DND-41 (cell line): ENCODE data around the gene KRT86.
"Not testable (repeated sequence)": the region's sequence is repeated elsewhere in the genome, so short reads cannot be mapped to it uniquely, and the experiment has no call there.

Experiments
- ATAC-seq: fragments of 200-7000 bp; cut with Tn5 transposase; 3 replicates; pipeline ENCODE4 v1.9.1; 2021; ENCODE audit warnings: low read depth; ENCODE audit not compliant: insufficient read depth
- DNase-seq: peaks from one replicate; pipeline ENCODE4 v3.0.0-alpha.2; 2020
- H2AFZ ChIP-seq: 2 replicates; pipeline ENCODE4 v1.6.0; 2012; ENCODE audit warnings: low read depth, low read length
- H3K27ac ChIP-seq: 2 replicates; pipeline ENCODE4 v1.5.1; 2012; ENCODE audit warnings: low read length, inconsistent platforms
- H3K27me3 ChIP-seq: fragments of 200-600 bp; sonication (generic); 2 replicates; pipeline ENCODE4 v1.6.0; 2012; ENCODE audit warnings: low read length, mild to moderate bottlenecking, inconsistent platforms; ENCODE audit not compliant: insufficient read depth, poor library complexity
- H3K36me3 ChIP-seq: 2 replicates; pipeline ENCODE4 v1.5.1; 2012; ENCODE audit warnings: low read length, inconsistent platforms; ENCODE audit not compliant: insufficient read depth
- H3K4me1 ChIP-seq: 2 replicates; pipeline ENCODE4 v1.5.1; 2012; ENCODE audit warnings: mild to moderate bottlenecking, low read length; ENCODE audit not compliant: insufficient read depth
- H3K4me2 ChIP-seq: 2 replicates; pipeline ENCODE4 v1.6.0; 2012; ENCODE audit warnings: mild to moderate bottlenecking, moderate library complexity, low read length, inconsistent platforms; ENCODE audit not compliant: insufficient read depth
- H3K4me3 ChIP-seq, 2 experiments: fragments of 200-600 bp in 1 of 2; shearing (Covaris generic) in 1 of 2; 2 replicates each; pipeline ENCODE4 v1.5.1; 2012 to 2016; ENCODE audit warnings: inconsistent platforms in 2 of 2, low read length in 2 of 2, mild to moderate bottlenecking in 2 of 2, low read depth in 1 of 2, moderate library complexity in 1 of 2
- H3K79me2 ChIP-seq: 2 replicates; pipeline ENCODE4 v1.6.0; 2012; ENCODE audit warnings: low read length, inconsistent platforms; ENCODE audit not compliant: insufficient read depth
- H3K9ac ChIP-seq: 2 replicates; pipeline ENCODE4 v1.6.0; 2012; ENCODE audit warnings: low read depth, mild to moderate bottlenecking, inconsistent platforms, low read length, moderate library complexity
- H3K9me3 ChIP-seq: 2 replicates; pipeline ENCODE4 v1.5.1; 2012; ENCODE audit warnings: low read length, moderate library complexity, mild to moderate bottlenecking, inconsistent platforms; ENCODE audit not compliant: insufficient read depth, severe bottlenecking
- H4K20me1 ChIP-seq: 2 replicates; pipeline ENCODE4 v1.6.0; 2012; ENCODE audit warnings: low read length; ENCODE audit not compliant: insufficient read depth
- CTCF ChIP-seq: IDR thresholded peaks from 2 replicates; pipeline ENCODE4 v1.5.1; 2012; ENCODE audit warnings: borderline replicate concordance, low read length, moderate library complexity, mild to moderate bottlenecking; ENCODE audit not compliant: poor library complexity, severe bottlenecking; ENCODE audit errors: extremely low read depth
- EZH2 ChIP-seq: IDR thresholded peaks from 3 replicates; pipeline ENCODE4 v1.6.1; 2012; ENCODE audit warnings: borderline replicate concordance, low read depth, mild to moderate bottlenecking, moderate library complexity, low read length, inconsistent platforms; ENCODE audit not compliant: severe bottlenecking

The KRT86 gene

GRCh38 chr12:52315721-52316120, 41.3 kb downstream of the KRT86 start:
- H3K4me3 ChIP-seq, H3K9me3 ChIP-seq, H3K4me1 ChIP-seq, H4K20me1 ChIP-seq, H3K27me3 ChIP-seq, H3K27ac ChIP-seq, H2AFZ ChIP-seq, H3K9ac ChIP-seq, H3K79me2 ChIP-seq, H3K4me2 ChIP-seq, H3K36me3 ChIP-seq: not testable (repeated sequence)
- peak; percentile 62 for TF ChIP-seq CTCF
- DNase-seq (peak; percentile 45), ATAC-seq (0 out of 3 replicates have a peak, but pooled peaks have one; percentile 33)

- TF ChIP-seq CTCF (no peak), EZH2 (no peak)
- no peak overlapping the region for H2AFZ ChIP-seq
Observed at GRCh38 chr12:52316290-52316689, 41.8 kb downstream of the KRT86 start.

GRCh38 chr12:52316701-52317100, 42.3 kb downstream of the KRT86 start:
- H3K36me3 ChIP-seq: no peaks in the 10 kb centered on the region
- H4K20me1 ChIP-seq: no peaks in the 10 kb centered on the region; the same call in 1 of the 2 replicates
- H3K4me3 ChIP-seq: no peak overlapping the region
- no peak overlapping the region for H3K27ac ChIP-seq
- H3K9me3 ChIP-seq: no peaks in the 10 kb centered on the region
- no peak for TF ChIP-seq EZH2
- no peak for TF ChIP-seq CTCF
- H3K4me2 ChIP-seq: no peak overlapping the region
- H3K27me3 ChIP-seq: peaks cover 3% of the 10 kb centered on the region
- H3K9ac ChIP-seq: no peak overlapping the region
- no peaks in the 10 kb centered on the region for H3K79me2 ChIP-seq
- no peaks in the 10 kb centered on the region for H3K4me1 ChIP-seq
- H2AFZ ChIP-seq: no peak overlapping the region
- ATAC-seq: no peak
- DNase-seq: no peak

More at GRCh38 chr12:52316290-52316689, 41.8 kb downstream of the KRT86 start:
- H4K20me1 ChIP-seq: no peaks in the 10 kb centered on the region; the same call in 1 of the 2 replicates
- no peaks in the 10 kb centered on the region for H3K79me2 ChIP-seq
- H3K4me3 ChIP-seq: no peak overlapping the region
- no peak overlapping the region for H3K27ac ChIP-seq
- DNase-seq: no peak
- no peak overlapping the region for H3K9ac ChIP-seq
- no peaks in the 10 kb centered on the region for H3K9me3 ChIP-seq
- peaks cover 4% of the 10 kb centered on the region for H3K27me3 ChIP-seq
- H3K36me3 ChIP-seq: no peaks in the 10 kb centered on the region
- no peaks in the 10 kb centered on the region for H3K4me1 ChIP-seq
- ATAC-seq: no peak
- no peak overlapping the region for H3K4me2 ChIP-seq
